Breast epithelium (tissue), 3 donors: Measurements from ENCODE around the gene MESP2.

ENCODE experiments used
- CTCF ChIP-seq, 3 donors: fragments of 450-650 bp; IDR thresholded peaks; one replicate each; pipeline ENCODE4 v1.5.1; 2016 to 2017; ENCODE audit warnings: antibody characterized with exemption in 3 of 3, mild to moderate bottlenecking in 3 of 3, moderate library complexity in 3 of 3
- POLR2A ChIP-seq: fragments of 450-650 bp; IDR thresholded peaks from one replicate; pipeline ENCODE4 v1.6.1; 2016; ENCODE audit warnings: antibody characterized with exemption, mild to moderate bottlenecking, moderate library complexity

- TF ChIP-seq CTCF (IDR thresholded peaks at IDR 0.05) (no peak), POLR2A (no peak)
Measured at GRCh38 chr15:89802231-89802928, 26.2 kb downstream of the MESP2 start.
